ENCODE data around the gene SRPRA.

DNA sequence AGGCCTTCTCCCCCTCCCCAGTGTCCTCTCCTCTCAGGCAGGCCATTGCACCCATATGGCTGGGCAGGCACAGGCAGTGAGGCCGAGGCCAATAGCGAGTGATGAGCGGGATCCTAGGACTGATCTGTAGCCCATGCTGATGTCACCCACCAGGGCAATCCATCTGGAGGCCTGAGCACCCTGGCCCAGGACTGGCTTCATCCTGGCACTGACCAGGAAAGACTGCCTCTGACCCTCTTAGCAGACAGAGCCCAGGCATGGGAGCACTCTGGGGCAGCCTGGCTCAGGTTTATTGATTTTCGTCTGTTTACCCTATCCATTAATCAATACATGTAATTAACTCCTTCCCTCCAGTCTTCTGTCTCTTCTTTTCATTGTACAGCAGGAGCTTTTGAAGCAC lies 9.1 kb upstream of the SRPRA start:
- TF ChIP-seq, protein P1, sequence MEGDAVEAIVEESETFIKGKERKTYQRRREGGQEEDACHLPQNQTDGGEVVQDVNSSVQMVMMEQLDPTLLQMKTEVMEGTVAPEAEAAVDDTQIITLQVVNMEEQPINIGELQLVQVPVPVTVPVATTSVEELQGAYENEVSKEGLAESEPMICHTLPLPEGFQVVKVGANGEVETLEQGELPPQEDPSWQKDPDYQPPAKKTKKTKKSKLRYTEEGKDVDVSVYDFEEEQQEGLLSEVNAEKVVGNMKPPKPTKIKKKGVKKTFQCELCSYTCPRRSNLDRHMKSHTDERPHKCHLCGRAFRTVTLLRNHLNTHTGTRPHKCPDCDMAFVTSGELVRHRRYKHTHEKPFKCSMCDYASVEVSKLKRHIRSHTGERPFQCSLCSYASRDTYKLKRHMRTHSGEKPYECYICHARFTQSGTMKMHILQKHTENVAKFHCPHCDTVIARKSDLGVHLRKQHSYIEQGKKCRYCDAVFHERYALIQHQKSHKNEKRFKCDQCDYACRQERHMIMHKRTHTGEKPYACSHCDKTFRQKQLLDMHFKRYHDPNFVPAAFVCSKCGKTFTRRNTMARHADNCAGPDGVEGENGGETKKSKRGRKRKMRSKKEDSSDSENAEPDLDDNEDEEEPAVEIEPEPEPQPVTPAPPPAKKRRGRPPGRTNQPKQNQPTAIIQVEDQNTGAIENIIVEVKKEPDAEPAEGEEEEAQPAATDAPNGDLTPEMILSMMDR (IDR thresholded peaks at IDR 0.05): no peak
- TF ChIP-seq EZH2 (IDR thresholded peaks at IDR 0.05; ENCODE audit: borderline replicate concordance, insufficient read depth, low read depth, low read length, poor library complexity, severe bottlenecking): no peak

All from B cell (primary cell).